Erythroblast (primary cell): ENCODE measurements around the gene USP19.

ENCODE experiments used
- DNase-seq, 2 experiments: peaks; one replicate each; lab custom pipeline; 2025; lab: John Stamatoyannopoulos, UW
- GATA1 ChIP-seq: IDR thresholded peaks from 2 replicates; pipeline ENCODE4 v1.6.1; 2011; ENCODE audit warnings: low read depth, mild to moderate bottlenecking, control low read depth, low read length, moderate library complexity
- POLR2A ChIP-seq: IDR thresholded peaks from 2 replicates; pipeline ENCODE4 v1.6.1; 2011; ENCODE audit warnings: mild to moderate bottlenecking, low read length

Gene USP19, protein sequence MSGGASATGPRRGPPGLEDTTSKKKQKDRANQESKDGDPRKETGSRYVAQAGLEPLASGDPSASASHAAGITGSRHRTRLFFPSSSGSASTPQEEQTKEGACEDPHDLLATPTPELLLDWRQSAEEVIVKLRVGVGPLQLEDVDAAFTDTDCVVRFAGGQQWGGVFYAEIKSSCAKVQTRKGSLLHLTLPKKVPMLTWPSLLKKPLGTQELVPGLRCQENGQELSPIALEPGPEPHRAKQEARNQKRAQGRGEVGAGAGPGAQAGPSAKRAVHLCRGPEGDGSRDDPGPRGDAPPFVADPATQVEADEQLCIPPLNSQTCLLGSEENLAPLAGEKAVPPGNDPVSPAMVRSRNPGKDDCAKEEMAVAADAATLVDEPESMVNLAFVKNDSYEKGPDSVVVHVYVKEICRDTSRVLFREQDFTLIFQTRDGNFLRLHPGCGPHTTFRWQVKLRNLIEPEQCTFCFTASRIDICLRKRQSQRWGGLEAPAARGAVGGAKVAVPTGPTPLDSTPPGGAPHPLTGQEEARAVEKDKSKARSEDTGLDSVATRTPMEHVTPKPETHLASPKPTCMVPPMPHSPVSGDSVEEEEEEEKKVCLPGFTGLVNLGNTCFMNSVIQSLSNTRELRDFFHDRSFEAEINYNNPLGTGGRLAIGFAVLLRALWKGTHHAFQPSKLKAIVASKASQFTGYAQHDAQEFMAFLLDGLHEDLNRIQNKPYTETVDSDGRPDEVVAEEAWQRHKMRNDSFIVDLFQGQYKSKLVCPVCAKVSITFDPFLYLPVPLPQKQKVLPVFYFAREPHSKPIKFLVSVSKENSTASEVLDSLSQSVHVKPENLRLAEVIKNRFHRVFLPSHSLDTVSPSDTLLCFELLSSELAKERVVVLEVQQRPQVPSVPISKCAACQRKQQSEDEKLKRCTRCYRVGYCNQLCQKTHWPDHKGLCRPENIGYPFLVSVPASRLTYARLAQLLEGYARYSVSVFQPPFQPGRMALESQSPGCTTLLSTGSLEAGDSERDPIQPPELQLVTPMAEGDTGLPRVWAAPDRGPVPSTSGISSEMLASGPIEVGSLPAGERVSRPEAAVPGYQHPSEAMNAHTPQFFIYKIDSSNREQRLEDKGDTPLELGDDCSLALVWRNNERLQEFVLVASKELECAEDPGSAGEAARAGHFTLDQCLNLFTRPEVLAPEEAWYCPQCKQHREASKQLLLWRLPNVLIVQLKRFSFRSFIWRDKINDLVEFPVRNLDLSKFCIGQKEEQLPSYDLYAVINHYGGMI (N-terminal part only)

DNA sequence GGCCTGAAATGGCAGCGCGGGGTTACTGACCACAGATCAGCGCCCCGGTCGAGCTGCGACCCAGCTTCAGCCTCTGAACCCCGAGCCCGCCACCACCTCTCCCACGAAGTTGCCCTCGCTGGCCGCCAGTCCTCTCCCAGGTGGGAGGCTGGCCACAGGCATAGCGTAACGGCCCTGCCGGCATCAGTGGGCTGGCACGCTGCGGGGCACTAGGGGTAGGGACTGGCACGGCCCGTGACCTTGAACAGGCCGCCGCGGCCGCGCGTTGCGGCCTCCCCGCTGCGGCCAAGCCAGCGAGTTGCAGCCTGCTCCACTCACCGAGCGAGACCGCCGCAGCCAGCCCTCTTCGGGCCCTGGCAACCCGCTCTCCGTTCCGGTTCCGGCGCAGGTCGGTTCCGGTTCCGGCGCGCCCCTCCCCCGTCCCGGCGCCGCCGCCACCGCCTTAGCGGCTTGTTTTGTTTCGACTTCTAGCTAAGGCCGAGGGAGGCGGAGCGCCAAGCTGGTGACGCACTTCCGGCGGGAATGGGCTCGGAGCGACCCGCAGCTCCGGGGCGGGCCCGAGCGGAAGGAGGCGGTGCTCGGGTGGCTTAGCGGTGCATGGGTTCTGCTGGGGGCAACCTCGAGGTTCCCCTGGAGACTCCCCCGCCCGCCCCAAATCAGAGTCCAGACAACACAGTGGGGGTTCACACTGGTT lies at the start of gene USP19:
Gene USP19 (minus strand): TSS at position 386 of the 694 bp plus-strand sequence. CDS start 1,678 bp downstream, outside the sequence.
- peak; percentile 92 for TF ChIP-seq POLR2A
- TF ChIP-seq GATA1, result no peak

GRCh38 chr3:49166752-49167556 lies 46.3 kb upstream of the USP19 start:
- no peak for DNase-seq
- TF ChIP-seq GATA1 (no peak), POLR2A (no peak)

More for the DNA sequence above, at the start of gene USP19:
- peak; percentile 96 to 97 for DNase-seq

- TF ChIP-seq POLR2A, result peak; percentile 59
- TF ChIP-seq GATA1, result no peak
- peak; percentile 89 to 91 for DNase-seq
These were observed 45.4 kb upstream of the USP19 start, which contains the start of gene CCDC71 for GRCh38 chr3:49165771-49166751. Gene CCDC71 (minus strand): TSS chr3:49166331. CDS start chr3:49164208, 2,123 bp downstream.

DNA sequence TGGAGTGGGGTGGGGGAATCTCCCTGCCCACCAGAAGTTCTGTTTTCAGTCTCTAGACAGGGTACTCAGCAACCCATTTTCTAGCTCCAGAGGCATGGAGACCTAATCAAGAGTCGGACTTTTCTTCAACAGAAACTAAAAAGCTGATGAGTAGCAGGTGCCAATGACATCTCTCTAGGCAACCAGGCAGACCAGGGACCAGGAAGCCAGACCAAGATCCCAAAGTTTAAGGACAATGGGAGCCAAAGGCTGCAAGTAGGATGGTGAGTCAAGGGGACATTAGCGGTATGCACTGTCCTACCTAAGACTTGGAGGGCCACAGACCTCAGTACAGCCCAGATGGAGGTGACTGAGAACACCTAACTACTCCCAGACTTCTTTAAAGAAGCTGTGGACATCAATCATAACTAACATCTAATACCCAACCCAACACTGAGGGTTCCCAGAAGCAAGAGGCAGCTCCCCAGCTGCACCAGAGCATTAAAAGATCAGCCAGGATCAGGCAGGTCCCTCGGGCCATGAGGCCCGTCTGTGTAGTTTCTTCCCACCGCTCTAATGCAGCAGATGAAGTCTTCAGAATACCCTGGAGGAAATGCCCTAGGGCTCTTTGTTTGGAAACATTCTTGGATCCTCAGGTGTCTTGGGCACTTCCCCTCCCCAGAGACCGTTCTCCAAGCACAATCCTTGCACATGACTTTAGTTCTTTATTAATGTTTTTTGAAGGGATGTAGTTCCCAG lies 44.5 kb upstream of the USP19 start:
- TF ChIP-seq POLR2A (peak; percentile 17), GATA1 (no peak)
- DNase-seq, result peak in 1 of 2 experiments; percentile 27

DNA sequence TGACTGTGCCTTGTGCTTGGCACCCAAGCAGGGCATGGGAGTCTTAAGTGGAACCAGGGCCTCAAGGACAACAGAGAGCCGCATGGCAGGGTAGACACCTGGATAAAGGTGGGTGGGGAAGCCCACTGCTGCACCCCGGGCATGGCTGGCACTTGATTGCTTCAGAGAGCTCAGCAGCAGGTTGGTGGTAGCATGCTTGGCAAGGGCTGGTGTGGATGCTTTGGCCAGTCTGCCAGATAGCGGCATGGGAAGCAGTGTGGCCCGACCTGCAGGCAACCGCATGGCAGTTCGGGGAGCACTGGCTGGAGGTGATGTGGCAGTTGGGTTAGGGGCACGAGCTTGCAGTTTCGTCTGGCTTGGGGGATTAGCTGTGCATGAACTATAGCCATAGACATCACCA lies 43.0 kb upstream of the USP19 start:
- TF ChIP-seq POLR2A, result no peak
- DNase-seq, result no peak

DNA sequence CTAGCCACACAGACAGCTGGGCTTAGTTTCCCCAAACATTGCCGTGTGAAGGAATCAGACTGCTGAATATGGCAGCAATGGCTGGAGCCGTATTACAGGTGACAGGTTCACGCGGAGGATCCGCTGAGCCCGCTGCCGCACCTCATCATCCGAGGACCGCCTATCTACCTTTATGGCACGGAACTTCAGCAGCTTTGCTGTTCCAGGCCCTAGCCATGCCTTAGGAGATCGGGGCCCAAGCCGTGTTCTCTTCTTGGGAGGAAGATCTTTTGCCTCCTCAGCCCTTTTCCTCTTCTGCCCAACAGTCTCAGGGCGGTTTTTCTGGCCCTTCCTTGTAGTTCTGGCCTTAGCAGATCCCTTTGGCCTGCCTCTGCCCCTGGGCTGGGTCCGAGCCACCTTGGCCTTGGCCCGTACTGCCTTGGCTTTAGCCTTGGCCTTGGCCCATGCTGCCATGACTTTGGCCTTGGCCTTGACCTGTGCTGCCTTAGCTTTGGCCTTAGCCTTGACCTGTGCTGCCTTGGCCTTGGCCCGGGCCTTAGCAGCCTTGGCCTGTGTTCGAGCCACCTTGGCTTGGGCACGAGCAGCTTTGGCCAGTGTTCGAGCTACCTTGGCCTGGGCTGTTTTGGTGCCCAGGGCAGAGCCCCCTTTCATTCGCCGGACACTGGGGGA lies 42.3 kb upstream of the USP19 start:
- no peak for DNase-seq
- TF ChIP-seq GATA1, result no peak
- no peak for TF ChIP-seq POLR2A

- DNase-seq, result no peak
These were observed 41.3 kb upstream of the USP19 start for GRCh38 chr3:49161808-49162530.

DNA sequence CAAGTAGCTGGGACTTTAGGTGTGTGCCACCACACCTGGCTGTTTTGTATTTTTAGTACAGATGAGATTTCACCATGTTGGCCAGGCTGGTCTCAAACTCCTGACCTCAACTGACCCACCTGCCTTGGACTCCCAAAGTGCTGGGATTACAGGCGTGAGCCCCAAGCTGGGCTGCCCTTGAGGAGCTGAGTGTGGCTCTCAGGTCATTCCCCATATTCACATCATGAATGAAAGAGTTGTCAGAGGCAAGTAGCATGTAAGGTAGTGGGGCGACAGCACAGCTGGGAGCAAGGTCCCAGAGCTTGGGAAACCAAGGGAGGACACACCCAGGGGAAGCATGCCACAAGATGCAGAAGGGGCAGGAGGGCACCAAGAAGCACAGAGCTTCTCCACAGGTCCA lies 40.6 kb upstream of the USP19 start:
- no peak for DNase-seq
- TF ChIP-seq POLR2A (no peak), GATA1 (no peak)

More at GRCh38 chr3:49161808-49162530, 41.3 kb upstream of the USP19 start:
- TF ChIP-seq GATA1 (no peak), POLR2A (peak; percentile 30)

GRCh38 chr3:49158792-49159191 lies 38.2 kb upstream of the USP19 start:
- no peak for DNase-seq
- no peak for TF ChIP-seq POLR2A
- TF ChIP-seq GATA1, result no peak
